Amniotic stem cell (primary cell): ENCODE results near the gene GPATCH2L.

Source experiments
- DNase-seq: peaks from one replicate; lab custom pipeline; 2025; lab: John Stamatoyannopoulos, UW

GPATCH2L gene

DNA sequence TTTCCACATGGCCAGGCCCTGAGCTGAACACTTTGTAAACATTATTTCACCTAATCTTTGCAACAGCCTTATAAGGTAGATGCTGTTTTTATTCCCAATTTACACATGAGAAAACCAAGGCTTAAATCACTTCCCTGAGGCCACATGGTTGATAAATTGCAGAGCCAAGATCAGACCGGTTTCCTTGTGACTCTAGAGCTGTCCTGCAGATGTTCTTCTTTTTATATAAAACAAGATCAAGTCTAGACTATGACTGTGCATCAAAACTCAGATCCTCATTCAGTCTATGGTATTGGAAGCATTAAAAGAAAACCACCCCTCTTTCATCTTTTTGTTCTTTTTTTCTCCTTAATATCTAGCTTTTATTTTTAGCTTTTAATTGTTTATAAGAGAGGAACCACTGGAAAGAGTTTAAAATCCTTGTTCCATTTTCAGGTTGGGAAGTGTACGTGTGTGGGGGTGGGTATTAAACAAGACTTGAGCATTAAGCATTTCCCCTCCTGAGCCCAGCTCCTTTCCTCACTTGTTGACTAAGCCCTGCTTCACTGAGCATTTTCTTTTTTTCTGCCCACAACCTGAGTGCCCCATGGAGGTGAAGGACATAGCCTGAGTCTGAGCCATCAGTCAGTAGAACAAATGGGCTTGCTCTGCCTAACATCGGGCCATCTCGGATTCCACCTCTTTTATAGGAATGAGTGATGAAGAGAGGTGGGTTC is 45.4 kb downstream of the GPATCH2L start:
- DNase-seq, result no peak

DNA sequence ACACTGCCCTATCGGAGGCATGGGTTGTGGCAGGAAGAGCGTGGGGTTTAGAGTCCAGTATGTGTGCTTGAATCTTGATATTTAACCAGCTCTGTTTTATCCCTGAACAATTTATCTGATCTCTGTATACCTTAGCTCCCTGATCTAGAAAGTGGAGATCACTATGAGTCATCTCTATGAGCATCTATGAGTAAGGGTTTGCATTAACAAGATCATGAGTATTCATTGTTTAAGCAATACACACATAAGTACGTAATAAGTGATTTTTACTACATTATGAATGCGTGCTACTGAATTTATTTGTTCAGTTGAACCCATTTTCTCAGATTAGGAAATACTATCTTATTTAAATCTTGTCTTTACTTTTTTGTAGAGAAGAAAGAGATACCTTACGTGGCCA is 49.4 kb downstream of the GPATCH2L start:
- DNase-seq, result peak; percentile 3

- DNase-seq, result peak; percentile 7
These were observed 51.6 kb downstream of the GPATCH2L start for GRCh38 chr14:76203086-76204001.

- no peak for DNase-seq
These were observed 52.9 kb downstream of the GPATCH2L start for GRCh38 chr14:76204461-76205230.

GRCh38 chr14:76205708-76206107 is 54.0 kb downstream of the GPATCH2L start:
- no peak for DNase-seq

- DNase-seq, result no peak
These were observed 56.6 kb downstream of the GPATCH2L start for GRCh38 chr14:76208340-76208739.

DNA sequence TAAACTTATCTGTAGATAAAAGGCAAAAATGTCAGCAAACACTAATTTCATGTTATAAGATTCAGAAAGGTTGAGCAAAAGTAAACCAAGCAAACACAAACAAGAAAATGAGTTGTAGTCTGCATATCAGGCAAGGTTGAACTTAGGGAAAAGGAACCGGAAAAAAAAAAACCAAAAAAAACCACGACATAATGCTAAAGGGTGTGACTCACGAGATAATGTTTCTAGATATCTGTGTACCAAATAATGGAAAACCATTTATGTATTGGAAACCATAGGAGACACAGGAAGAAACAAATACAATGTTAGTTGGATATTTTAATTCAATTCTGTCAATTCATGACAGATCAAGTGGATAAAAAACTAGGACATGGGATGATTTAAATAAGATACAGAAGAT is 60.5 kb downstream of the GPATCH2L start:
- no peak for DNase-seq

DNA sequence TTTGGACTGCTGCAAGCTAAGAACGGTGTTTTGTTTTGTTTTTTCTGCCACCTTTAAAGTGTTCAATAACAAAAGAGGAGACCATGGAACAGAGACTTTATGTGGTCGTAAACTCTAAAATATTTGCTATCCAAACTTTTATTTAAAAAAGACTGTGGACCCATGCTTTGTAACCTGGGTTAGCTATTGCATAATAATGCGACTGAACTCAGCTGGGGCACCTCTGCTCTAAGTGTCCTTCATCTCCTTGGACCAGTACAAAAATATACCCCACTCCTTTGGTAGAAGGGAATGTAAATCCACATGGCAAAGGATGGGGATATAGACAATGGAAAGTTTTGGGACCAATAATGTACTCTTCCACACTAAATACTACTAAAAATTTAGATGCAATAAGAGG is 65.5 kb downstream of the GPATCH2L start:
- no peak for DNase-seq

DNA sequence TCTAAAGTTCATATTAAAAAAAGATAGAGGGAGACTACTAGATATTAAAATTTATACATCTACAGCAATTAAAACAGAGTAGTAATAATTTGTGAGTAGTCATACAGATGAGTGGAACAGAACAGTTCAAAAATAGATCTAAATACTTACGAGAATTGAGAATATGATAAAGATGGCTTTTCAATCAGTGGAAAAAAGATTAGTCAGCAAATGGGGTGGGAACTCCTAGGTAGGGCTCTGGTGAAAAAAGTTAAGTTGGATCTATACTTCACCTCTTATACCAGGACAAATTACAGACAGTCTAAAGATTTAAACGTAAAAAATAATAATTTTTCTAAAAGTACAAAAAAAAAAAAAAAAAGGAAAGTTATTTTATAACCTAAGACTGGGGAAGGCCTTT is 66.9 kb downstream of the GPATCH2L start:
- no peak for DNase-seq

DNA sequence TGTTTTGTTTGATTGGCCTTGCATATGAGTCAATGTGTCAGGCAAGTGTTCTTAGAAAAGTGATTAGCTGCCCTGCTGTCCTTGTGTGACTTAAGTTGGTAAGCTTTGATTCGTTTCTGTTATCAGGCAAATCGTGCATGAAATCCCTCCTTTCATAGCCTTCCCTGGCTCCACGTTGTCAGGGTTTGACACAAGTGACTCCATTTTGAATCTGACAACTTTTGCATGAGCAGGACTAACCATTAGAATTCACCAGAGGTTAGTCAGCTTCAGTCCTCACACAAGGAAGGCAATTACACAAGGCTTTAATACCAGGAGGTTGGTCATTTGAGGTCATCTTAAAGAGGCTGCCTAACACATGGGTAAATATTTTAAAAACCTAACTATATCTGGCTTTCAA is 68.2 kb downstream of the GPATCH2L start:
- no peak for DNase-seq

GRCh38 chr14:76227450-76228050 is 75.8 kb downstream of the GPATCH2L start:
- peak; percentile 1 for DNase-seq

DNA sequence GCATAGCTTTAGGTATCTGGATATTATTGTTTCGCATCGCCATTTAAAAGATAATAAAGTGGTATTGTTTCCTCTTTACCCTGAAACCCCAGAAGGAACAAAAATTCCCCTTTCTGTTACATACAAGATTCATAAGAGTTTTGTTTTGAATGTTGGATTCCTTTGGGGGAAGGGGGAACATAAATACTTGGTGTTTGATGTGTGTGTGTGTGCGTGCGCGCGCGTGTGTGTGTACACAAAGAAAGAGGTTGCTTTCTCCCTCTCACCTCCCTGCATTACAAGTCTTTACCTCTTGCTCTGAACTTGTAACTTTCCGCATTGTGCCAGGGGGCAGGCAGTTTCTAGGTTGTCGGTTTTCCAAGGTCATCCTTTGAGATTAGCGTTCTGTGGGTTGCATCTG is 76.4 kb downstream of the GPATCH2L start:
- no peak for DNase-seq

DNA sequence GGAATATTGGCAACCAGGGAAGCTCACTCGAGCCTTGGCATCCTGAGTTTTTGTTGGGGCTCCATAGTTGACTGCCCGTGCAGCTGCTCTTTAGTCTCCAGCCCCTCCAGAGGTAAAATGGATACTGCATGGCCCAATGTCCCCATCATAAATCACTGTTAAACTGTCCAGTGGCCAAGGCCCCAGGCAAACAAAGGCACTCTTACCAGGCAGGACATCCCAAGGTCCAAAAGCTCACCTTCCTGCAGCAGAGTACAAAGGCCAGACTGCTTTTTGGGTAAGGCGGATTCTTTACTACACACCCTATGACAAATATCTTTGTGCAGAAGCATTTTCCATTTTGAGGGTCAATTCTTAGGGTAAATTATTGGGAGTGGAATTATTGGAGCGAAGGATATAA is 81.1 kb downstream of the GPATCH2L start:
- DNase-seq, result no peak

DNA sequence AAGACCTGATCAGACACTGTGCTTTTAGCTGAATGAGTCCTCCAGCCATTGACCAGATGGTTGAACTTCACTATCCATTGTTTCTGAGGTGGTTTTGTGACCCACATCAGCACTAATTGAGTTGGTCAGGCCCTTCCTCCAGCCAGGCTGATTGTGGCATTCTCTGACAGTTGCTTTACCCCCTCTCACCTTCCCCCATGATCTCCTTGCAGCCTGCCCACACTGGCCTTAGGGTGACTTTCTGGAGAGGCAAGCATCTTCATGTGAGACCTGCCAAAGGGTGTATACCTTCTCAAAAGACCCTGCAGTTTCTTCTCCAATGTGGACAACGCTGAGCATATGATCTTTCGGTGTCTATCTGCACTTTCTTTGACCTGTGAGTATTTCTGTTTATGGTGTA is 83.9 kb downstream of the GPATCH2L start:
- no peak for DNase-seq

DNA sequence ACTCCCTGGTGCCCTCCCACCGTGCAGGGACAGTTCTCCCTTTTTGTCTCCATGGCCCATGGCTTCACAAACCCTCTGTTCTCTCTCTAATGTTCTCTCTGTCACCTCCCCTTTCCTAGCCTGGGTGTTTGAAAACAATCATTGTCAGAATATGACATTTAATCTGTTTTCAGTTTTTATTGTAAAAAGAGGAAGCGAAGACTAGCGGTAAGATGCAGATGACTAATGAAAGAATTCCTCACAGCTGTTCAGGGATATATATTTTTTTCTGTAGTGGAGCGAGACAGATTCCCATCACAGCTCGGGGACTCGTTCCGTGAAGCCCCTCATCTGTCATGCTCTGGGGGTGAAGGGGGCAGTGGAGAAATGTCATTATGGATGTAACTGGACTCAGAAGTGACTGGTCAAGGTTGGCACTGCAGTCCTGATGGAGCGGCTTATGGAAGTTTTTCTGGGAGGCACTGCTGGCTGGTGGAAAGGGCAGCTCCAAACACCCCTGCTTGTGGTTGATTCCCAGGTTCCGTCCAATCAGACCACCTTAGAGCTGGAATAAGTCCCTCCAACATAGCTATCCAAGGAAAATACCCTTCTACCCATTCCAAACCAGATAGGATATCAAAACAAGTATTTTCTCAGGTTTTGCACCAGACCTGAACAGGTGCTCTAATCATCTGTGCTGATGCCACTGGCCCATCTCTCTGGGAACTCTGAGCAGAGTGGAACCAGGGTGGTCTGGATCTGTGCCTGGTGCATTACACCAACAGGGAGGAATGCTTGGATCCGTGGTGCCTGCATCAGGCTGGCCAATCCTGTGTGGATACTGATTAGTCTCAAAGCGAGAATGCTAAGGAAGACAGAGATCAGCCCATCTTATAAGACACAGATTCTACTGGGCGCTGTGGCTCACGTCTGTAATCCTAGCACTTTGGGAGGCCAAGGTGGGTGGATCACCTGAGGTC is 84.7 kb downstream of the GPATCH2L start:
- no peak for DNase-seq

GRCh38 chr14:76237349-76237990 is 85.7 kb downstream of the GPATCH2L start:
- DNase-seq, result no peak

DNA sequence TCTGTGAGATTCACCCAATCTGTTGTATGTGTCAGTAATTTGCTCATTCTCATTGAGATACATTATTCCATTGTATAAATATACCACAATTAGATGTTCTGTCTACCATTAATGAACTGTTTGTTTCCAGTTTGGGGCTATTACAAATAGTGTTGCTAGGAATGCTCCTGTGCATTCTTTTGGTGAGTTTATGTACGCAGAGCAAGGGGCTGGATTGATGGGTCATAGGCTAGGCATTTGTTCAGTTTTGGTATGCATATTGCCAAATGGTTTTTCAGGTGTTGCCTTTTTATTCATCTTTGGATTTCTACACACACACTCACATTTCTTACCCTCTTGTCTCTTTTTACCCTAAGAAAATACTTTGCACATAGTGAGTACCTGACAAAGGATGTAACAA is 93.4 kb downstream of the GPATCH2L start:
- no peak for DNase-seq

DNA sequence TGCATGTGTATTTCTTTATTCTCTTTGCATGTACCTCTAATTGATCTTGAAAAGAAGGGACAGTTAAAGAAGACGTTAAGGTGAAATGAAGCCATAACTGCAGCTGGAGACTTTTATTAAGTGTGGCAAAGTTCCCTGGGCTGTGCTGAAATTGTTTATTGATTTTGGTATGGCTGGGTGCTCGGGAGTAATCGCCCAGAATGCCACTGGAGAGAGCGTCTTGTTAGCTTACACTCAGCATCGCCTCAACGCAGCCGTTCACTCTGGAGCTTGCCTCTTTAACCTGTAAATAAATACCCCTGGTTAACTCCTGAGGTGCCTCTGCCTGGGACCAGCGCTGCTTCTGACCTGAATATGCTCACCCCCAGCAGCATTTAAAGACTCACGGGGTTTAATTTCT is 98.6 kb downstream of the GPATCH2L start:
- DNase-seq, result no peak

GRCh38 chr14:76252471-76252870 is 100.7 kb downstream of the GPATCH2L start:
- no peak for DNase-seq

GRCh38 chr14:76253111-76253510 is 101.4 kb downstream of the GPATCH2L start:
- DNase-seq, result no peak
